GM18951 (cell line): ENCODE measurements around the gene SAFB2.

Experiments
- POLR2A ChIP-seq: IDR thresholded peaks from 4 replicates; pipeline ENCODE4 v1.6.1; 2011; ENCODE audit warnings: mild to moderate bottlenecking; ENCODE audit not compliant: insufficient read length, insufficient read depth; ENCODE audit errors: extremely low read depth
- in situ Hi-C: fragments of 300-500 bp; cut with MboI; formaldehyde crosslinking; loops from one replicate; pipeline ENCODE4 v1.12.0; 2022; ENCODE audit warnings: low sequenced_read_pairs, mixed read lengths, inconsistent platforms; ENCODE audit not compliant: unreplicated experiment

Gene SAFB2

DNA sequence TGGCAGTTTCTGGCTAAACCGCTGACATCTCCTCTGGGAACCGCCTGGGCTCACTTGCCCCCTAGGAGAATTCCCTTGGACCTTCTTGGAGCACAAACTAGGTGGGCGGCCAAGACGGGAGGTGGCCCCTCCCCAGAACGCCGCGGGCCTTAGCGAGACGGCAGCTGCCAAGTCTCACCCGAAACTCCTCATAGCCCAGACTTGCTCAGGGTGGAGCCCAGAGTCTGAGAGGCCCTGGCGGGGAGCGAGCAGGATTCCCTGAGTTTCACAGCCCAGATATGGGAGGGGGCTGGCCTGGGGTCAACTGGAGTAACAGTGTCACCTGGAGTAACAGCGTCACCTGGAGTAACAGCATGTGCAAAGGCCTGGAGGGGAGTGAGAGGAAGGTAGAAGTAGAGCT, 64.9 kb downstream of the SAFB2 start:
- no peak for TF ChIP-seq POLR2A
- in situ Hi-C loops, result no loop called here

DNA sequence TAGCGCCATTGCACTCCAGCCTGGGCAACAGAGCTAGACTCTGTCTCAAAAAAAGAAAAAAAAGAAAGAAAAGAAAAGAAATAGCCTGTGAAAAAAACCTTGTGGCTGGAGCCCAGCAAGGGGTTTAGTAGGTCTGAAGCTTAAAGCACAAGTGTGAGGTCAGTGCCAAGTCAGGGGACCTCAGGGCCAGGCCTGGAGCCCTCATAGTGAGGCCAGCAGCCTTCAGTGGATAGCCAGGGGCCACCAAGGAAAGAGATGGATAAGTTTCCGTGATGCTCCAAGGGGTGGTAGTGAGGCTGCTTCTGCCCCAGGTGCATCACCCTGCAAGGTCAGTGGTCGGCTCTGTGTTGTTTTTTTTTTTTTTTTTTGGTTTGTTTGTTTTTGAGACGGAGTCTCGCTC, 67.7 kb downstream of the SAFB2 start:
- TF ChIP-seq POLR2A, result no peak
- in situ Hi-C loops, result no loop called here

DNA sequence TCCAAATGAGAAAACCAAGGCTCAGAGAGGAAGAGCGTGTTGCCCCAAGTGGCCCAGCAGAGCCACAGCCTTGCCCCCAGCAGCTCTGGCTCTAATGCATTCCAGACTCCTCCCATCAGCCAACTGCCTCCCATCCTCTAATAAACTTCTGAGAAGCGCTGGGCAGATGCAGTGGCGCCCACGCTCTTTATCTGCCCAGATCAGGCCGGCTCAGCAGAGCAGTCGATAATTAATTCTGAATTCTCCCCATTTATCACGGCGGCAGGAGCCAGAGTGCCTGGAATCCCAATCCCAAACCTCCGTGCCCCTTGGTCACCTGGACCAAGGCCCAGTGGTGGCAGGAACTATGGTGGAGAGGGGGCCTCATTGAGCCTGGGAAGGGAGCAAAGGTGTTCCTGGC, 68.7 kb downstream of the SAFB2 start:
- TF ChIP-seq POLR2A, result no peak
- in situ Hi-C loops, result no loop called here

DNA sequence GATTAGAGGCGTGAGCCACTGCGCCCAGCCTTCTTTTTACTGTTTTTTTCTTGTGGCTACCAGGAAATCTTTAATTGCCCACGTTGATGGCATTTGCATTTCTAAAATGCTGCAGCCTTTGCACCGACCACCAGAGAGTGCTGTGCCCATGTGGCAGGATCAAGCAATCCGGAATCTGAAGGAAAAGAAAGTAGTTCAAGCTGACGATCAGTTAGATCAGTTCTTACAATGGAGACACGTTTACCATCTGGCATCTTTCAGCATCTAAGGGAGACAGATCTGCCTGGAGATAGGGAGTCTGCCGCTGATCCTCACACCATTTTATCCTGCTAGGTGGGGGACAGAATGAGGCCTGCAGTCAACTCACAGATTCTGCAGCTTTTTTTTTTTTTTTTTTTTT, 74.7 kb downstream of the SAFB2 start:
- no peak for TF ChIP-seq POLR2A
- in situ Hi-C loops, result no loop called here

DNA sequence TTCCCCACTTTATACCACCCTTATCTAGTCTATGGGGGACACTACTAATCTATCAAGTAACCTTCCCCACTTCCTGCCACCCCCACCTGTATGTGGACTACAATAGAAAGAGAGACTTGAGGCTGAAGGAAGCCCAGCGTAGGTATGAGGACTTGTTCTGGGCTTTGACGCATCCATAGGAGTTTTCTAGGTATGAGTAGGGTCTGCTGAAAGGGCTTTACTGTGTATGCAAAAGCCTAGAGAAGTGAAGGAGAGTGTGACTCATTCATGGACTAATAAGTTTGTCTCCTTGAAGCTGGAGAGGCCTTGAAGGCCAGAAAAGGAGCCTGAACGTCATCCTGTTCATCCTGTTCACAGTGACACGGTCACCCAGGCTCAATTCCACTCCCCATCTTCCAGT, 76.6 kb downstream of the SAFB2 start:
- in situ Hi-C loops, result no loop called here
- TF ChIP-seq POLR2A, result no peak

DNA sequence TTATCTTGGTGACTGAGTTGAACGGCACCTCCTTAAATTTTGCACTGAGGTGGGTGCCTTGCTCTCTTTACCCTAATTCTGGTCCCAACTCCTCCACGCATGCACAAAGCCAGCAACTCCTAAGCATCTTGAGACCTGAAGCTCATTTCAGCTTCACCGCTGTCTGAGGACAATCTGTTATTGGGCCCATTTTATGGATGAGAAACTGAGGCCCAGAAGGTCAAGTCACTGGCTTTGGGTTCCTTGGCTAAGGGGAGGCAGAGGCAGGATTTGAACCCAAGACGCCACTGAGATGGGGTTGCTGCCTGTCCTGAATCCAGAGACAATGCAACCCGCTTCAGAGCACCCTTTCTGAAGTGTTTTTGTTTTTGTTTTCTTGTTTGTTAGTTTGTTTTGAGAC, 77.5 kb downstream of the SAFB2 start:
- in situ Hi-C loops, result no loop called here
- TF ChIP-seq POLR2A, result no peak

DNA sequence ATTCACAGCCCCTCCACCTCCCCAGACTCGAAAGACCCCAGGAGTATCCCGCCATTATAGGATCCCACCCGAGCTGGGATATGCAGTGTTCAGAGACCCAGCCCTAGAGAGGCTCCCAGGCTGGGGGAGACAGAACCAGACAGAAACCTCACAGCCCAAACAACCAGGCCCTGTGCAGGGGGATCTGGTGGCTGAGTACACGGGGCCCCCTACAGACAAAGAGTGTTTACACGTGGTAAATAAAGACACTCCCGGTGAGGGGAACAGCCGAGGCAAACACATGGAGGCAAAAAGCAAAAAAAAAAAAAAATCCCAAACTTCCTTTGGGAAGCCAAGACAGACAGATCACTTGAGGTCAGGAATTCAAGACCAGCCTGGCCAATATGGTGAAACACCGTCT, 79.9 kb downstream of the SAFB2 start:
- in situ Hi-C loops, result no loop called here
- no peak for TF ChIP-seq POLR2A

DNA sequence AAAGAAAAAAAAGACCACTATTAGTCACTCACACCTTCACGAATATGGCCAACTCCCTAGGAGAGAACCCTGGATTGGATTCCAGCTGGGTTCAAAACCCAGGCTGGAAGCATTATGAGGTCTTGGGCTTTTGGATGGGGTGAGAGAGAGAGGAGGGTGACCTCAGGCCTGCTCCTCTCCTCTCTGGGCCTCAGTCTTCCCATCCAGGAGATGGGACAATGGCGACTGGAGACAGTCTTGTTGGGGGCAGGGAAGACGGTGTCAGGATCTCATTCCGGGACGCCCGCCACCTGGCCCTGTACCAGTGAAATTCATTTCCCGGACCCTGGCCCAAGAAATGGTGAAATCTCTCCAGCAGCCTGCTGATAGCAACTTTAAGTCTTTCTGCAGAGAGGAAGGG, 81.1 kb downstream of the SAFB2 start:
- in situ Hi-C loops, result no loop called here
- no peak for TF ChIP-seq POLR2A

DNA sequence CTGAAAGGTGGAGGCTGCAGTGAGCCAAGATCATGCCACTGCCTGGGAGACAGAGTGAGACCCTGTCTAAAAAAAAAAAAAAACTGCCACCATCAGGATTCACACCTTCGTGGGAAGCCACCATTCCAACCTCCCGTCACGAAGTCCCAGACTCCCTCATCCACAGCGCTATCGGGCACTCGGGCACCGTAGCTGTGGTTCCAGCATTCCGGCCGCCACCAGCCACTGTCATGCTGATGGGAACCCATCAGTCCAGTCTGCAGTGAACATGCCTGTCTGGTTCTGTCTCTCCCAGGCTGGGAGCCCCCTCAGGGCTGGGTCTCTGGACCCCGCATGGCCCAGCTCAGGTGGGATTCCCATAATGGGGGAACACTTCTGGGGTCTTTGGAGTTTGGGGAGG, 82.4 kb downstream of the SAFB2 start:
- no peak for TF ChIP-seq POLR2A
- in situ Hi-C loops, result no loop called here

- no peak for TF ChIP-seq POLR2A
- in situ Hi-C loops, result no loop called here
These were observed 84.7 kb downstream of the SAFB2 start for GRCh38 chr19:5537870-5538269.
